OCI-LY1 (cell line): ENCODE data around the gene HOOK2.

ENCODE experiments used
- H2AFZ ChIP-seq: fragments of 200-600 bp; sonication (generic), shearing (Covaris generic); 2 replicates; pipeline ENCODE4 v1.6.0; 2014; ENCODE audit warnings: antibody characterized with exemption, mild to moderate bottlenecking, low read length
- H3F3A ChIP-seq: fragments of 200-600 bp; sonication (generic), shearing (Covaris generic); 2 replicates; pipeline ENCODE4 v1.6.0; 2014; ENCODE audit warnings: mild to moderate bottlenecking, antibody characterized with exemption, low read length, moderate library complexity; ENCODE audit not compliant: insufficient read depth
- H3K27ac ChIP-seq: fragments of 200-600 bp; sonication (generic); 2 replicates; pipeline ENCODE4 v1.5.1; 2014; ENCODE audit warnings: low read length, mixed run types, mild to moderate bottlenecking, low read depth; ENCODE audit not compliant: poor library complexity, severe bottlenecking
- H3K27me3 ChIP-seq: fragments of 200-600 bp; sonication (generic); 2 replicates; pipeline ENCODE4 v1.6.0; 2014; ENCODE audit warnings: antibody characterized with exemption, mild to moderate bottlenecking, low read length, moderate library complexity; ENCODE audit not compliant: insufficient read depth
- H3K36me3 ChIP-seq: fragments of 200-600 bp; sonication (generic); 2 replicates; pipeline ENCODE4 v1.6.1; 2014; ENCODE audit warnings: mild to moderate bottlenecking, antibody characterized with exemption, low read length, moderate library complexity, mixed read lengths; ENCODE audit not compliant: insufficient read depth
- H3K4me1 ChIP-seq: fragments of 200-600 bp; sonication (generic); 2 replicates; pipeline ENCODE4 v1.5.1; 2014; ENCODE audit warnings: mild to moderate bottlenecking, low read length, moderate library complexity; ENCODE audit not compliant: insufficient read depth, severe bottlenecking
- H3K4me2 ChIP-seq: fragments of 200-600 bp; sonication (generic), shearing (Covaris generic); 2 replicates; pipeline ENCODE4 v1.6.1; 2014; ENCODE audit warnings: low read length
- H3K4me3 ChIP-seq: fragments of 200-600 bp; sonication (generic); 2 replicates; pipeline ENCODE4 v1.5.1; 2014; ENCODE audit warnings: low read length, low read depth, mild to moderate bottlenecking, mixed read lengths; ENCODE audit not compliant: poor library complexity, severe bottlenecking
- H3K79me2 ChIP-seq: fragments of 200-600 bp; shearing (Covaris generic); 2 replicates; pipeline ENCODE4 v1.6.1; 2016; ENCODE audit warnings: mixed run types, low read length, mixed read lengths; ENCODE audit not compliant: insufficient read depth
- H3K9ac ChIP-seq: fragments of 200-600 bp; sonication (generic), shearing (Covaris generic); 2 replicates; pipeline ENCODE4 v1.6.1; 2014; ENCODE audit warnings: mild to moderate bottlenecking, low read length, mixed read lengths
- H3K9me2 ChIP-seq: fragments of 200-600 bp; sonication (generic), shearing (Covaris generic); 2 replicates; pipeline ENCODE4 v1.6.1; 2014; ENCODE audit warnings: low read depth, mild to moderate bottlenecking, low read length, mixed read lengths
- H3K9me3 ChIP-seq: fragments of 200-600 bp; shearing (Covaris generic); 2 replicates; pipeline ENCODE4 v1.6.1; 2014; ENCODE audit warnings: low read length, mixed read lengths
- H4K20me1 ChIP-seq: fragments of 200-600 bp; sonication (generic), shearing (Covaris generic); 2 replicates; pipeline ENCODE4 v1.6.0; 2016; ENCODE audit warnings: mild to moderate bottlenecking, low read length; ENCODE audit not compliant: insufficient read depth
- CTCF ChIP-seq: fragments of 200-600 bp; sonication (generic), shearing (Covaris generic); IDR thresholded peaks from 2 replicates; pipeline ENCODE4 v1.5.1; 2017; ENCODE audit warnings: mild to moderate bottlenecking, antibody characterized with exemption, low read length, moderate library complexity, mixed read lengths
- EZH2 ChIP-seq: fragments of 200-600 bp; sonication (generic), shearing (Covaris generic); IDR thresholded peaks from 2 replicates; pipeline ENCODE4 v1.8.0; 2017; ENCODE audit warnings: borderline replicate concordance, mixed run types, mild to moderate bottlenecking, antibody characterized with exemption, low read length, moderate library complexity, mixed read lengths

Gene HOOK2

GRCh38 chr19:12749938-12750521, 25.3 kb downstream of the HOOK2 start:
- Histone ChIP-seq H3F3A (no peaks in the 10 kb centered on the region), H3K9me3 (peaks cover 9% of the 10 kb centered on the region; the same call in 1 of the 2 replicates), H4K20me1 (no peaks in the 10 kb centered on the region), H3K4me1 (no peaks in the 10 kb centered on the region), H3K27me3 (peaks cover 6% of the 10 kb centered on the region; the same call in 1 of the 2 replicates), H3K27ac (no peak overlapping the region), H3K36me3 (peaks cover 34% of the 10 kb centered on the region), H3K79me2 (no peaks in the 10 kb centered on the region), H3K4me2 (no peak overlapping the region), H2AFZ (no peak overlapping the region), H3K4me3 (no peak overlapping the region), H3K9ac (no peak overlapping the region), H3K9me2 (no peaks in the 10 kb centered on the region)
- no peak for TF ChIP-seq EZH2
- no peak for TF ChIP-seq CTCF

- Histone ChIP-seq H2AFZ (no peak overlapping the region), H4K20me1 (no peaks in the 10 kb centered on the region), H3K4me2 (no peak overlapping the region), H3K27me3 (peaks cover 6% of the 10 kb centered on the region; the same call in 1 of the 2 replicates), H3K4me1 (no peaks in the 10 kb centered on the region), H3F3A (no peaks in the 10 kb centered on the region), H3K9me2 (no peaks in the 10 kb centered on the region), H3K4me3 (no peak overlapping the region), H3K79me2 (no peaks in the 10 kb centered on the region), H3K9ac (no peak overlapping the region), H3K36me3 (peaks cover 42% of the 10 kb centered on the region), H3K27ac (no peak overlapping the region), H3K9me3 (peaks cover 9% of the 10 kb centered on the region; the same call in 1 of the 2 replicates)
- TF ChIP-seq EZH2, result no peak
- TF ChIP-seq CTCF, result no peak
Measured at GRCh38 chr19:12748489-12748888, 26.9 kb downstream of the HOOK2 start.

- TF ChIP-seq CTCF (no peak), EZH2 (no peak)
- Histone ChIP-seq H3K27me3 (no peaks in the 10 kb centered on the region), H3K4me2 (no peak overlapping the region), H2AFZ (no peak overlapping the region), H3K36me3 (peaks cover 49% of the 10 kb centered on the region), H3K9ac (no peak overlapping the region), H4K20me1 (no peaks in the 10 kb centered on the region), H3K4me1 (no peaks in the 10 kb centered on the region), H3K4me3 (no peak overlapping the region), H3K27ac (no peak overlapping the region), H3F3A (no peaks in the 10 kb centered on the region), H3K79me2 (no peaks in the 10 kb centered on the region), H3K9me3 (peaks cover 9% of the 10 kb centered on the region; the same call in 1 of the 2 replicates), H3K9me2 (no peaks in the 10 kb centered on the region)
Measured at GRCh38 chr19:12745166-12745897, 30.0 kb downstream of the HOOK2 start.
